Stimulated activated CD4-positive, alpha-beta T cell treated with anti-CD3 and anti-CD28 coated beads, Interleukin-12 subunit alpha, Interleukin-12 subunit beta, amount 100 ng/mL, for 4 hours (primary cell): ENCODE data around the gene LFNG.

Experiments used
- DNase-seq: peaks from one replicate; pipeline ENCODE4 v3.0.0-alpha.2; 2020

LFNG gene

GRCh38 chr7:2504128-2504888, 15.3 kb upstream of the LFNG start:
- no peak for DNase-seq

GRCh38 chr7:2504889-2505375, 14.6 kb upstream of the LFNG start:
- DNase-seq, result no peak

- DNase-seq, result no peak
Observed at GRCh38 chr7:2505401-2505800, 14.2 kb upstream of the LFNG start.

- no peak for DNase-seq
Observed at GRCh38 chr7:2507208-2507916, 12.2 kb upstream of the LFNG start.

GRCh38 chr7:2507917-2508306, 11.7 kb upstream of the LFNG start:
- DNase-seq, result no peak

GRCh38 chr7:2508327-2509215, 11.0 kb upstream of the LFNG start:
- peak; percentile 59 for DNase-seq

- DNase-seq, result no peak
Observed at GRCh38 chr7:2509298-2509906, 10.2 kb upstream of the LFNG start.

GRCh38 chr7:2510130-2510776, 9.3 kb upstream of the LFNG start:
- DNase-seq, result no peak

GRCh38 chr7:2510909-2511768, 8.4 kb upstream of the LFNG start:
- no peak for DNase-seq

- DNase-seq, result no peak
Observed at GRCh38 chr7:2511769-2512168, 7.8 kb upstream of the LFNG start.

GRCh38 chr7:2512179-2512661, 7.4 kb upstream of the LFNG start:
- DNase-seq, result no peak

GRCh38 chr7:2512713-2513112, 6.9 kb upstream of the LFNG start:
- DNase-seq, result no peak

GRCh38 chr7:2513702-2514101, 5.9 kb upstream of the LFNG start:
- DNase-seq, result no peak

- DNase-seq, result no peak
Observed at GRCh38 chr7:2514473-2515423, 4.8 kb upstream of the LFNG start.

GRCh38 chr7:2515424-2516193, 4.0 kb upstream of the LFNG start:
- DNase-seq, result no peak

GRCh38 chr7:2516194-2516555, 3.4 kb upstream of the LFNG start:
- no peak for DNase-seq

- DNase-seq, result no peak
Observed at GRCh38 chr7:2517026-2517425, 2.5 kb upstream of the LFNG start.

GRCh38 chr7:2517678-2518507, 1.7 kb upstream of the LFNG start:
- no peak for DNase-seq
